Panc1 (cell line): ENCODE measurements around the gene ZFYVE27. TPM values are rescaled to one million over a fixed set of nuclear protein-coding genes. Genes with fewer than 3 reads are reported as not detected.

ENCODE experiments used
- ATAC-seq: fragments of 200-7000 bp; cut with Tn5 transposase; 2 replicates; pipeline ENCODE4 v1.9.1; 2020; ENCODE audit warnings: mild to moderate bottlenecking, moderate library complexity
- BruUV-seq: library from RNA; stranded (reverse); fragments of 400-500 nt; replicated peaks from 2 replicates; lab custom pipeline; 2021; lab: Mats Ljungman, UMichigan
- CTCF ChIA-PET: fragments of 300-600 bp; sonication (Branson Sonifier 250); formaldehyde crosslinking; loops from one replicate; lab custom pipeline; 2022; ENCODE audit warnings: antibody characterized with exemption; lab: Charles Lee
- POLR2A ChIA-PET: fragments of 300-600 bp; sonication (Branson Sonifier 250); formaldehyde crosslinking; loops from one replicate; lab custom pipeline; 2022; ENCODE audit warnings: antibody characterized with exemption; lab: Charles Lee
- DNase-seq: peaks from one replicate; pipeline ENCODE4 v3.0.0-alpha.2; 2010; ENCODE audit warnings: low read depth, low spot score
- H3K27ac ChIP-seq: 2 replicates; pipeline ENCODE4 v1.5.1; 2011; ENCODE audit warnings: mild to moderate bottlenecking, low read length, inconsistent platforms
- H3K27me3 ChIP-seq: fragments of 200-500 bp; sonication (Bioruptor generic); 2 replicates; pipeline ENCODE4 v1.6.0; 2014; ENCODE audit warnings: low read length, inconsistent platforms; ENCODE audit not compliant: control insufficient read depth, insufficient read depth
- H3K36me3 ChIP-seq: fragments of 200-500 bp; sonication (Bioruptor generic); 2 replicates; pipeline ENCODE4 v1.5.1; 2014; ENCODE audit warnings: inconsistent platforms, mild to moderate bottlenecking, low read length, moderate library complexity; ENCODE audit not compliant: control insufficient read depth, insufficient read depth
- H3K4me1 ChIP-seq: 2 replicates; pipeline ENCODE4 v1.5.1; 2011; ENCODE audit warnings: inconsistent platforms, mild to moderate bottlenecking, low read length, moderate library complexity; ENCODE audit not compliant: control insufficient read depth, insufficient read depth
- H3K4me3 ChIP-seq, 2 experiments: 2 replicates each; pipeline ENCODE4 v1.5.1; 2011 to 2012; ENCODE audit warnings: low read depth in 2 of 2, low read length in 2 of 2, mild to moderate bottlenecking in 2 of 2, inconsistent platforms in 1 of 2, moderate library complexity in 1 of 2
- H3K9me3 ChIP-seq: fragments of 200-500 bp; sonication (Bioruptor generic); 2 replicates; pipeline ENCODE4 v1.5.1; 2014; ENCODE audit warnings: low read depth, mild to moderate bottlenecking, inconsistent platforms, low read length, moderate library complexity; ENCODE audit not compliant: control insufficient read depth, insufficient read depth
- POLR2AphosphoS5 ChIP-seq: IDR thresholded peaks from 2 replicates; pipeline ENCODE4 v1.6.1; 2012; ENCODE audit warnings: mild to moderate bottlenecking, low read depth, low read length, moderate library complexity
- SIN3A ChIP-seq: IDR thresholded peaks from 2 replicates; pipeline ENCODE4 v1.6.1; 2012; ENCODE audit warnings: low read depth, mild to moderate bottlenecking, low read length, moderate library complexity, borderline replicate concordance; ENCODE audit not compliant: insufficient read depth
- TCF7L2 ChIP-seq: IDR thresholded peaks from 2 replicates; pipeline ENCODE4 v1.6.1; 2011; ENCODE audit warnings: mild to moderate bottlenecking, low read depth, low read length, inconsistent platforms
- in situ Hi-C: cut with HindIII; loops from 2 replicates; pipeline ENCODE4 v1.10.0; 2016; ENCODE audit warnings: low sequenced_read_pairs, low pct_unique_long_range_greater_than_20kb
- intact Hi-C: fragments of 100-400 bp; cut with micrococcal nuclease; formaldehyde crosslinking; loops from one replicate; pipeline ENCODE4 v1.10.0; 2022; ENCODE audit not compliant: unreplicated experiment
- total RNA-seq: library from RNA; stranded (reverse); gene quantifications from one replicate; pipeline ENCODE4 v1.2.1, GENCODE V29; 2021; ENCODE audit not compliant: unreplicated experiment
- TF ChIP-seq, protein P1 (sequence below), 2 experiments: IDR thresholded peaks; 2 replicates each; pipeline ENCODE4 v1.6.1; 2011 to 2012; ENCODE audit warnings: low read depth in 2 of 2, control low read depth in 1 of 2, low read length in 1 of 2, mild to moderate bottlenecking in 1 of 2, moderate library complexity in 1 of 2; ENCODE audit not compliant: insufficient read depth in 1 of 2
- TF ChIP-seq, protein P2 (sequence below): fragments of 450-650 bp; IDR thresholded peaks from 2 replicates; pipeline ENCODE4 v1.5.1; 2017; ENCODE audit warnings: mild to moderate bottlenecking

Gene ZFYVE27
- total RNA-seq, 1 experiment from 2014 or later: 37.9 TPM

DNA sequence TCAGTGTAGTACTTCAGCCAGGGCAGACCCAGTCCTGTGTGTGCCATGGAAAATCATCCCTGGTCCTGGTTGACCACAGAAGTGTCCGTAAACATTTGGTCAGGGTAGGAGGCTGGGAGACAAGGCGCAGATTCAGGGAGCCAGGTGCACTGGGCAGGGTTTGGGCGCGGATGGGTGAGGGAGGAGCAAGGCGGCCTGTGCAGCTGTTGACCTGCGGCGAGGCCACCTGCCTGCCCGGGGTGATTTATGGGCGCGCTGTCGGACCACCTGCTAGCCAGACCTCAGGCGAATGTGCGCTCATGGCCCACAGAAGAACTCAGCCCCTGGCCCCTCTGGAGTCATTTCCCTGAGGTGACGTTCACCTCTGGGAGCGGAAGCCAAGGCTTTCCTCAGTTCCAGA lies 28.3 kb downstream of the ZFYVE27 start:
- TF ChIP-seq SIN3A (no peak), TCF7L2 (no peak), POLR2AphosphoS5 (no peak)
- TF ChIP-seq, protein P1, sequence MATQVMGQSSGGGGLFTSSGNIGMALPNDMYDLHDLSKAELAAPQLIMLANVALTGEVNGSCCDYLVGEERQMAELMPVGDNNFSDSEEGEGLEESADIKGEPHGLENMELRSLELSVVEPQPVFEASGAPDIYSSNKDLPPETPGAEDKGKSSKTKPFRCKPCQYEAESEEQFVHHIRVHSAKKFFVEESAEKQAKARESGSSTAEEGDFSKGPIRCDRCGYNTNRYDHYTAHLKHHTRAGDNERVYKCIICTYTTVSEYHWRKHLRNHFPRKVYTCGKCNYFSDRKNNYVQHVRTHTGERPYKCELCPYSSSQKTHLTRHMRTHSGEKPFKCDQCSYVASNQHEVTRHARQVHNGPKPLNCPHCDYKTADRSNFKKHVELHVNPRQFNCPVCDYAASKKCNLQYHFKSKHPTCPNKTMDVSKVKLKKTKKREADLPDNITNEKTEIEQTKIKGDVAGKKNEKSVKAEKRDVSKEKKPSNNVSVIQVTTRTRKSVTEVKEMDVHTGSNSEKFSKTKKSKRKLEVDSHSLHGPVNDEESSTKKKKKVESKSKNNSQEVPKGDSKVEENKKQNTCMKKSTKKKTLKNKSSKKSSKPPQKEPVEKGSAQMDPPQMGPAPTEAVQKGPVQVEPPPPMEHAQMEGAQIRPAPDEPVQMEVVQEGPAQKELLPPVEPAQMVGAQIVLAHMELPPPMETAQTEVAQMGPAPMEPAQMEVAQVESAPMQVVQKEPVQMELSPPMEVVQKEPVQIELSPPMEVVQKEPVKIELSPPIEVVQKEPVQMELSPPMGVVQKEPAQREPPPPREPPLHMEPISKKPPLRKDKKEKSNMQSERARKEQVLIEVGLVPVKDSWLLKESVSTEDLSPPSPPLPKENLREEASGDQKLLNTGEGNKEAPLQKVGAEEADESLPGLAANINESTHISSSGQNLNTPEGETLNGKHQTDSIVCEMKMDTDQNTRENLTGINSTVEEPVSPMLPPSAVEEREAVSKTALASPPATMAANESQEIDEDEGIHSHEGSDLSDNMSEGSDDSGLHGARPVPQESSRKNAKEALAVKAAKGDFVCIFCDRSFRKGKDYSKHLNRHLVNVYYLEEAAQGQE (IDR thresholded peaks at IDR 0.05; ENCODE audit: insufficient read depth in 1 of 2, low read depth in 2 of 2, low read length in 1 of 2): no peak
- TF ChIP-seq, protein P2, sequence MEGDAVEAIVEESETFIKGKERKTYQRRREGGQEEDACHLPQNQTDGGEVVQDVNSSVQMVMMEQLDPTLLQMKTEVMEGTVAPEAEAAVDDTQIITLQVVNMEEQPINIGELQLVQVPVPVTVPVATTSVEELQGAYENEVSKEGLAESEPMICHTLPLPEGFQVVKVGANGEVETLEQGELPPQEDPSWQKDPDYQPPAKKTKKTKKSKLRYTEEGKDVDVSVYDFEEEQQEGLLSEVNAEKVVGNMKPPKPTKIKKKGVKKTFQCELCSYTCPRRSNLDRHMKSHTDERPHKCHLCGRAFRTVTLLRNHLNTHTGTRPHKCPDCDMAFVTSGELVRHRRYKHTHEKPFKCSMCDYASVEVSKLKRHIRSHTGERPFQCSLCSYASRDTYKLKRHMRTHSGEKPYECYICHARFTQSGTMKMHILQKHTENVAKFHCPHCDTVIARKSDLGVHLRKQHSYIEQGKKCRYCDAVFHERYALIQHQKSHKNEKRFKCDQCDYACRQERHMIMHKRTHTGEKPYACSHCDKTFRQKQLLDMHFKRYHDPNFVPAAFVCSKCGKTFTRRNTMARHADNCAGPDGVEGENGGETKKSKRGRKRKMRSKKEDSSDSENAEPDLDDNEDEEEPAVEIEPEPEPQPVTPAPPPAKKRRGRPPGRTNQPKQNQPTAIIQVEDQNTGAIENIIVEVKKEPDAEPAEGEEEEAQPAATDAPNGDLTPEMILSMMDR: no peak
- ChIA-PET POLR2A (interaction anchor here (0.6 kb wide), 1 partner anchor 186 kb away, joined by 6 read pairs; no protein-coding TSS in a partner anchor), CTCF (no interaction called here)
- BruUV-seq: no TSS peak
- Histone ChIP-seq H3K4me1 (no peaks in the 10 kb centered on the region), H3K9me3 (no peaks in the 10 kb centered on the region), H3K27ac (no peak overlapping the region), H3K27me3 (no peaks in the 10 kb centered on the region; the same call in 1 of the 2 replicates), H3K36me3 (no peaks in the 10 kb centered on the region), H3K4me3 (no peak overlapping the region)
- intact Hi-C loops (no loop called here), in situ Hi-C loops (no loop called here)
- ATAC-seq (no peak), DNase-seq (no peak)

- CTCF ChIA-PET: interaction anchor here (0.6 kb wide), 1 partner anchor 278 kb away, joined by 6 read pairs; no protein-coding TSS in a partner anchor
- Histone ChIP-seq H3K36me3 (no peaks in the 10 kb centered on the region), H3K27me3 (peaks cover 6% of the 10 kb centered on the region), H3K27ac (no peak overlapping the region), H3K4me3 (no peak overlapping the region), H3K9me3 (no peaks in the 10 kb centered on the region), H3K4me1 (0 out of 2 replicates have a peak, but pooled peaks cover 3% of the 10 kb centered on the region)
- no TSS peak for BruUV-seq
- POLR2A ChIA-PET: no interaction called here
- in situ Hi-C loops: no loop called here
- TF ChIP-seq POLR2AphosphoS5 (no peak), TCF7L2 (no peak), SIN3A (no peak)
- TF ChIP-seq, protein P2: no peak
- TF ChIP-seq, protein P1 (IDR thresholded peaks at IDR 0.05; ENCODE audit: insufficient read depth in 1 of 2, low read depth in 2 of 2, low read length in 1 of 2): no peak
- DNase-seq (no peak), ATAC-seq (no peak)
- intact Hi-C loops: no loop called here
Measured at GRCh38 chr10:97766106-97766810, 29.3 kb downstream of the ZFYVE27 start.
